22Rv1 (cell line): ENCODE data around the gene LGSN.
"Not testable (repeated sequence)": the region's sequence is repeated elsewhere in the genome, so short reads cannot be mapped to it uniquely, and the experiment has no call there.

Source experiments
- H3K27ac ChIP-seq: fragments of 450-650 bp; 2 replicates; pipeline ENCODE4 v1.5.1; 2017
- ZFX ChIP-seq: fragments of 450-650 bp; IDR thresholded peaks from 2 replicates; pipeline ENCODE4 v1.6.1; 2017; ENCODE audit warnings: antibody characterized with exemption, borderline replicate concordance
- TF ChIP-seq, protein P1 (sequence below): fragments of 450-650 bp; IDR thresholded peaks from 2 replicates; pipeline ENCODE4 v1.5.1; 2017; ENCODE audit warnings: mild to moderate bottlenecking

Gene LGSN

DNA sequence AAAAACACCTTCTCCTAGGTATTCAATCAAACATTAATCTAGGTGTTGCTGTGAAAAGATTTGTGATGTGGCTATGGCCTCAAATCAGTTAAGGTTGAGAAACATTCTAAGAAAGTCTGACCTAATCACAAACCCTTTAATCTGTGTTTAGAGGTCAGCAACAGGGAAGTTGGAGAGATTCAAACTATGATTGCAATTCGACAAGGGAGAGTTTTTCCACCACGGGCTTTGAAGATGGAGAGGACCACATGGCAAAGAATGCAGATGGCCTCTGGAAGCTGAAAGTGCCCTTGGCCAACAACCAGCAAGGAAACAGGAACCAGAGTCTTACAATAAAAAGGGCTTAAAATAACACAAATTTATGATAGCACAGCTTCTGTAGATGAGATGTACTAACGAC is 29.6 kb upstream of the LGSN start:
- TF ChIP-seq ZFX, result no peak
- TF ChIP-seq, protein P1, sequence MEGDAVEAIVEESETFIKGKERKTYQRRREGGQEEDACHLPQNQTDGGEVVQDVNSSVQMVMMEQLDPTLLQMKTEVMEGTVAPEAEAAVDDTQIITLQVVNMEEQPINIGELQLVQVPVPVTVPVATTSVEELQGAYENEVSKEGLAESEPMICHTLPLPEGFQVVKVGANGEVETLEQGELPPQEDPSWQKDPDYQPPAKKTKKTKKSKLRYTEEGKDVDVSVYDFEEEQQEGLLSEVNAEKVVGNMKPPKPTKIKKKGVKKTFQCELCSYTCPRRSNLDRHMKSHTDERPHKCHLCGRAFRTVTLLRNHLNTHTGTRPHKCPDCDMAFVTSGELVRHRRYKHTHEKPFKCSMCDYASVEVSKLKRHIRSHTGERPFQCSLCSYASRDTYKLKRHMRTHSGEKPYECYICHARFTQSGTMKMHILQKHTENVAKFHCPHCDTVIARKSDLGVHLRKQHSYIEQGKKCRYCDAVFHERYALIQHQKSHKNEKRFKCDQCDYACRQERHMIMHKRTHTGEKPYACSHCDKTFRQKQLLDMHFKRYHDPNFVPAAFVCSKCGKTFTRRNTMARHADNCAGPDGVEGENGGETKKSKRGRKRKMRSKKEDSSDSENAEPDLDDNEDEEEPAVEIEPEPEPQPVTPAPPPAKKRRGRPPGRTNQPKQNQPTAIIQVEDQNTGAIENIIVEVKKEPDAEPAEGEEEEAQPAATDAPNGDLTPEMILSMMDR, result no peak
- H3K27ac ChIP-seq, result no peak overlapping the region

GRCh38 chr6:63348836-63349235 is 29.1 kb upstream of the LGSN start:
- no peak overlapping the region for H3K27ac ChIP-seq
- TF ChIP-seq ZFX, result no peak
- TF ChIP-seq, protein P1, result no peak

GRCh38 chr6:63347599-63347998 is 27.8 kb upstream of the LGSN start:
- H3K27ac ChIP-seq, result no peak overlapping the region
- no peak for TF ChIP-seq ZFX
- TF ChIP-seq, protein P1, result no peak

DNA sequence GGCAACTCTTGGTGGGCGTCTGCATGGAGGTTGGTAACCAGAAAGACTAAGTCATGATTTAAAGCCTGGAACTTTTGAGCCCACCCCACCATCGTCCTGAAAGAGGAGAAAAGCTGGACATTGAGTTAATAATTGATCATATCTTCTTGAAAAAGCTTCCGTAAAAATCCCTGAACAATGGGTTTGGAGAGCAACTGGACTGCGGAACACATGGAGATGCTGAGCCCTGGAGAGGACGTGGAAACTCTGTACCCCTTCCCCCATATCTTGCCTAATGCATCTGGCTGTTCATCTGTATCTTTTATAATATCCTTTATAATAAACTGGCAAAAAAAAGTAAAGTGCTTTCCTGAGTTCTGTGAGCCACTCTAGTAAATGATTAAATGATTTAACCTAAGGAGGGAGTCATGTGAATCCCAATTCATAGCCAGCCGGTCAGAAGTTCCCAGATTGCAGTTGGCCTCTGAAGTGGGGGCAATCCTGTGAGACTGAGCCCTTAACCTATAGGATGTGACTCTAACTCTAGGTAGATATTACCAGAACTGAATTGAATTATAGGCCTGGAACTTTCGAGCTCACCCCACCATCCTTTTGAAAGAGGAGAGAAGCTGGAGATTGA is 26.5 kb upstream of the LGSN start:
- no peak overlapping the region for H3K27ac ChIP-seq

GRCh38 chr6:63340351-63340750 is 20.6 kb upstream of the LGSN start:
- no peak overlapping the region for H3K27ac ChIP-seq
- TF ChIP-seq ZFX, result no peak
- TF ChIP-seq, protein P1, result no peak

More for the DNA sequence above, 26.5 kb upstream of the LGSN start:
- TF ChIP-seq, protein P1, result no peak
- TF ChIP-seq ZFX, result no peak

GRCh38 chr6:63334652-63335051 is 14.9 kb upstream of the LGSN start:
- H3K27ac ChIP-seq, result not testable (repeated sequence)

DNA sequence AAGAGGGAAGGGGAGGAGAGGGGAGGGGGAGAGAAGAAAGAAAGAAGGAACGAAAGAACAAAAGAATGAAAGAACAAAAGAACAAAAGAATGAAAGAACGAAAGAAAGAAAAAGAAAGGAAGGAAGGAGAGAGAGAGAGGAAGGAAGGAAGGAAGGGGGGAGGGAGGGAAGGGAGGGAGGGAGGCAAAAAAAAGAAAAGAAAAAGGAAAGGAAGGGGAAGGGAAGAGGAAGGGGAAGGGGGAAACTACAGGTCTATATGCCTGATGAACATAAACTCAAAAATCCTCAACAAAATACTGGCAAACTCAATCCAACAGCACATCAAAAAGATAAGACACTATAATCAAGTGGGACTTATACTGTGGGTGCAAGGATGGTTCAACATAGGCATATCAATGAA is 13.7 kb upstream of the LGSN start:
- H3K27ac ChIP-seq, result no peak overlapping the region
- TF ChIP-seq ZFX, result no peak
- TF ChIP-seq, protein P1, result no peak

- not testable (repeated sequence) for H3K27ac ChIP-seq
Measured at GRCh38 chr6:63326630-63327029, 6.8 kb upstream of the LGSN start.
